ENCODE data around the gene DHX8. TPM values are rescaled to one million over a fixed set of nuclear protein-coding genes. Genes with fewer than 3 reads are reported as not detected.
"Not testable (repeated sequence)": the region's sequence is repeated elsewhere in the genome, so short reads cannot be mapped to it uniquely, and the experiment has no call there.

The DHX8 gene
- total and polyA plus RNA-seq, 7 donors: 13.4 to 42.5 (median 27.5) TPM

GRCh38 chr17:43482103-43483012 lies 1.4 kb upstream of the DHX8 start:
- 84 to 92% (median 87%) methylated on average over 11 of the region's 11 CpGs for WGBS, 3 donors
- Histone ChIP-seq H3K4me1 (peaks cover 17% of the 10 kb centered on the region), H3K27me3 (ENCODE audit: insufficient read depth in 3 of 3, low read length in 2 of 3) (no peaks in the 10 kb centered on the region), H3K9me3 (no peaks in the 10 kb centered on the region), H3K36me3 (ENCODE audit: insufficient read depth in 1 of 2, low read depth in 1 of 2) (no peaks in the 10 kb centered on the region), H3K27ac (no peak overlapping the region), H3K4me3 (no peak overlapping the region)
- DNase-seq (no peak), ATAC-seq (no peak)
- no peak for TF ChIP-seq CTCF (IDR thresholded peaks at IDR 0.05)
- intact Hi-C loops (cut with DNase I): loop anchor here (1.0 to 10.0 kb wide), 4 partner anchors 88 to 268 kb away; partner anchors contain the start of gene TMEM106A (in 1 of the 2)

- WGBS, 3 donors: 84 to 88% (median 86%) methylated on average over 5 of the region's 5 CpGs
- no peak overlapping the region for H3K4me3 ChIP-seq
- no peak overlapping the region for H3K27ac ChIP-seq
- TF ChIP-seq CTCF (IDR thresholded peaks at IDR 0.05): no peak
- ATAC-seq: no peak
- peaks cover 6% of the 10 kb centered on the region for H3K4me1 ChIP-seq
- H3K9me3 ChIP-seq: no peaks in the 10 kb centered on the region
- intact Hi-C loops (cut with DNase I): no loop called here
- no peak for DNase-seq
- H3K27me3 ChIP-seq (ENCODE audit: insufficient read depth in 3 of 3, low read length in 2 of 3): no peaks in the 10 kb centered on the region
- H3K36me3 ChIP-seq (ENCODE audit: insufficient read depth in 1 of 2, low read depth in 1 of 2): peaks cover 17 to 66% of the 10 kb centered on the region in 2 donors
Measured at GRCh38 chr17:43490621-43491020, 6.8 kb downstream of the DHX8 start.

GRCh38 chr17:43509440-43509839 lies 25.7 kb downstream of the DHX8 start:
- H3K4me3 ChIP-seq; DNase-seq; ATAC-seq; H3K9me3 ChIP-seq; H3K4me1 ChIP-seq; H3K27me3 ChIP-seq (ENCODE audit: insufficient read depth in 3 of 3, low read length in 2 of 3); intact Hi-C loops (cut with DNase I); H3K27ac ChIP-seq: not testable (repeated sequence)
- H3K36me3 ChIP-seq (ENCODE audit: insufficient read depth in 1 of 2, low read depth in 1 of 2): peaks cover 36 to 96% of the 10 kb centered on the region in 2 donors
- 91 to 94% (median 93%) methylated on average over 7 of the region's 7 CpGs for WGBS, 3 donors

DNA sequence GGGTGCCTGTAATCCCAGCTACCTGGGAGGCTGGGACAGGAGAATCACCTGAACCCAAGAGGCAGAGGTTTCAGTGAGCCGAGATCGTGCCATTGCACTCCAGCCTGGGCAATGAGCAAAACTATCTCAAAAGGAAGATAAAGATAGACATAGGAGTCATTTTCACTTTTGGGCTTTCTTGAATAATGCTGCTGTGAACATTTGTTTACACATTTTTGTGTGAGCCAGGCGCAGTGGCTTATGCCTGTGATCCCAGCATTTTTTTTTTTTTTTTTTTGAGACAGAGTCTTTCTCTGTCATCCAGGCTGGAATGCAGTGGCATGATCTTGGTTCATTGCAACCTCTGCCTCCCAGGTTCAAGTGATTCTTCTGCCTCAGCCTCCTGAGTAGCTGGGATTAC lies 27.4 kb downstream of the DHX8 start:
- H3K27me3 ChIP-seq (ENCODE audit: insufficient read depth in 3 of 3, low read length in 2 of 3); H3K4me3 ChIP-seq; intact Hi-C loops (cut with DNase I); DNase-seq; H3K9me3 ChIP-seq; H3K27ac ChIP-seq; ATAC-seq: not testable (repeated sequence)
- H3K4me1 ChIP-seq: peaks cover 15% of the 10 kb centered on the region
- peaks cover 27 to 92% of the 10 kb centered on the region in 2 donors for H3K36me3 ChIP-seq (ENCODE audit: insufficient read depth in 1 of 2, low read depth in 1 of 2)
- 95 to 98% (median 97%) methylated on average over 3 of the region's 3 CpGs for WGBS, 3 donors

DNA sequence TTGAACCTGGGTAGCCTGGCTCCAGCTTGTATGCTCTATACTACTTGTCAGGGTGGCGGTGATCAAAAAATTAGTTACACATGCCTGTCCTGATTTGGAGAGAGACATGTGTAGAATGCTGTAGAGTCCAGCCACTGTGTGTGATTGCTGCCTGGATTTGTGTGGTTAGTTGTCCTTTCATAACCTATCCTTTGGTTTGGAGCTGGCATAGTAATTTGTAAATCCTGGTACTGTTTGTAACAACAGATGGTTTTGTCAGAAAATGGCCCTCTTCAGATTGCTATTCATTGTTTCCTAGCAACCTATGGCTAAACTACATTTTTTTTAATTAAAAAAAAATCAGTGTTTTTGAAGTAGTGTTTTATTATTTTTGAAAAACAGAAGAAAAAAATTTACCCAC lies 31.9 kb downstream of the DHX8 start:
- Histone ChIP-seq H3K9me3 (no peaks in the 10 kb centered on the region), H3K4me1 (peaks cover 15% of the 10 kb centered on the region), H3K36me3 (ENCODE audit: insufficient read depth in 1 of 2, low read depth in 1 of 2) (peaks cover 23 to 92% of the 10 kb centered on the region in 2 donors), H3K27ac (peak overlapping the region; percentile 74), H3K27me3 (ENCODE audit: insufficient read depth in 3 of 3, low read length in 2 of 3) (no peaks in the 10 kb centered on the region), H3K4me3 (no peak overlapping the region)
- DNase-seq: no peak
- 56 to 89% (median 59%) methylated on average over 1 of the region's 1 CpG for WGBS, 3 donors
- peak; percentile 7 to 21 (median 15) for ATAC-seq
- no peak for TF ChIP-seq CTCF (IDR thresholded peaks at IDR 0.05)
- intact Hi-C loops (cut with DNase I): no loop called here

Measured in psoas muscle (tissue), 8 donors.